ENCODE results near the gene FKBP10.

- TF ChIP-seq CTCF (IDR thresholded peaks at IDR 0.05; ENCODE audit: borderline replicate concordance, extremely low read depth, low read length, poor library complexity, severe bottlenecking) (no peak), EZH2 (IDR thresholded peaks at IDR 0.05; ENCODE audit: borderline replicate concordance, low read depth, low read length, severe bottlenecking) (no peak)
Observed at GRCh38 chr17:41782142-41782541, 30.7 kb upstream of the FKBP10 start.
